KOPT-K1 (cell line): Measurements from ENCODE around the gene MMP2.

ENCODE experiments used
- H3K27ac ChIP-seq: fragments of 200-600 bp; sonication (generic); 2 replicates; pipeline ENCODE4 v1.5.1; 2016; ENCODE audit warnings: antibody characterized with exemption, mild to moderate bottlenecking, low read depth, low read length; ENCODE audit not compliant: poor library complexity, severe bottlenecking
- H3K36me3 ChIP-seq: fragments of 200-600 bp; sonication (generic); 2 replicates; pipeline ENCODE4 v1.5.1; 2017; ENCODE audit warnings: antibody characterized with exemption, mild to moderate bottlenecking, low read length, moderate library complexity; ENCODE audit not compliant: insufficient read depth
- H3K9me3 ChIP-seq: fragments of 200-600 bp; sonication (generic); 2 replicates; pipeline ENCODE4 v1.5.1; 2017; ENCODE audit warnings: antibody characterized with exemption, low read length, mild to moderate bottlenecking; ENCODE audit not compliant: insufficient read depth, poor library complexity, severe bottlenecking

The MMP2 gene

DNA sequence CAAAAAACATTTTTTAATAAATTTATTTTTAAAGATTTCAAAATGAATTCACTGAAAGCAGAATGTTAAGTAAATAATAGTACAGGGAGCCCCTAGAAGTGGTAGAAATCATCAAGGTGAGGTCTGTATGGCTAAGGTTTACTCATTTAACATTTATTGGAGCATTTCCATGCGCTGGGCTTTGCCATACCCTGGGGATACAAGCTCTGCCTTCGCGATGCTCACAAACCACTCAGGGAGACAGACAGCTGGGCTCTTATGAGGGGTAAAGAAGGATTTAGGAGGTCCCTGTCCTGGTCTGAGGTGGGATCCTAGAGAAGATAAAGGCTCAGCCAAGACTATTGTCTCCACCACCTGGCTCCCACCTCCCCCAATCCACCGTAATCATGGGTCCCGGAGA lies 18.6 kb downstream of the MMP2 start:
- Histone ChIP-seq H3K27ac (no peak overlapping the region), H3K36me3 (no peaks in the 10 kb centered on the region)

DNA sequence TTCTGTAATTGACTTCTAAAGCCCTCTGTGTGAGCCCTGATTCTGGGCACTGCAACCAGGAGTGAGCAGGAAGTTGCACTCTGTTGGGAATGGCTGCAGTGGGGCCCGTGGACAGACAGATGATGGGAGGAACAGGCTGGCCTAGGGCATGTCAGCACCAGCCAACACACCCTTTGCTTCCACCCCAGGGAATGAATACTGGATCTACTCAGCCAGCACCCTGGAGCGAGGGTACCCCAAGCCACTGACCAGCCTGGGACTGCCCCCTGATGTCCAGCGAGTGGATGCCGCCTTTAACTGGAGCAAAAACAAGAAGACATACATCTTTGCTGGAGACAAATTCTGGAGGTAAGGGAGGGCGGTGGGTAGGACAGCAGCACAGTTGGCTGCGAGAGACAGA lies 19.1 kb downstream of the MMP2 start:
- no peak overlapping the region for H3K27ac ChIP-seq
- H3K36me3 ChIP-seq = no peaks in the 10 kb centered on the region
- H3K9me3 ChIP-seq = no peaks in the 10 kb centered on the region

More for the DNA sequence above, 18.6 kb downstream of the MMP2 start:
- H3K9me3 ChIP-seq = no peaks in the 10 kb centered on the region

DNA sequence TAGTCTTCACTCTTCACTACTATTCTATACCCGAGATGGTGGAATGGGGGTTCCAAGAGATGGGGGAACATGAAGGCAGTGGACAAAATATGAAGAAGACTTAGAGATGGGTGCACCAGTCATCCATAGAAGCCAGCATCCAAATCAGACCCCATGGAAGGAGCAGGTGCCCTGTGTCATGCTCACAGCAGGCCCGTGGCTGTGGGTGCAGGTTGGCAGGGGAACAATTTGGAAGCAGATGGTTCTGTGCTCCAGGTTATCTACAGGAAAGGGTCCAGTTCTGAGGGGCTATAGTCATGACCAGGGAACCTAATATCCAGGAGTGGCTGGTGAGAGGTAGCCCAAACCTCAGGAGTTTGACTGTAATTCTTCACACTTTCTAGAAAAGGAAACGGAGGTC lies 20.3 kb downstream of the MMP2 start:
- H3K27ac ChIP-seq = no peak overlapping the region

DNA sequence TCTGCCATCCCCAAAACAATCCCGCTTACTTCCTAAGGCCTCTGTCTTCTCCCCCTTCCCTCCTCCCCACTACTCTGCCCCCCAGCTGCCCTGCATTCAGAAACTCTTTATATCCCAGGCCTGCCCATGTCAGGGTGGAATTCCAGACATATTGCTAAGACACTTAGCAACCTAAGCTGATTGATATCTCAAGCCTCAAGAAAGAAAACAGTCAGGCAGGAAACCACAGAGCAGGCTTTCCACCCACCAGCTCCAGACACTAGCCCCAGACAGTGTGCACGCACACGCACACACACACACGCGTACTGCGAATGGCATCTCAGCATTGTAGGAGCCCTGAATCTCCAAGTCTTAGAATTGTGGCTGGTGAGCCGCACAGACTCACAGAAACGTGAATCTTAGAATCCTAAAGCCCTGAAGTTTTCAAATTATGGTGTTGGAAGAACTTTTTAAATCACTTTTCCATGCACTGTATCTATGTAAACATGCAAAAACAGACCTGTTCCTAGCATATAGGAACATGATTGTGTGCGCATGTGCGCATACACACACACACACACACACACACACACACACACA lies 21.0 kb downstream of the MMP2 start:
- Histone ChIP-seq H3K27ac (no peak overlapping the region), H3K9me3 (no peaks in the 10 kb centered on the region), H3K36me3 (no peaks in the 10 kb centered on the region)

More for the DNA sequence above, 20.3 kb downstream of the MMP2 start:
- no peaks in the 10 kb centered on the region for H3K9me3 ChIP-seq
- H3K36me3 ChIP-seq = no peaks in the 10 kb centered on the region

DNA sequence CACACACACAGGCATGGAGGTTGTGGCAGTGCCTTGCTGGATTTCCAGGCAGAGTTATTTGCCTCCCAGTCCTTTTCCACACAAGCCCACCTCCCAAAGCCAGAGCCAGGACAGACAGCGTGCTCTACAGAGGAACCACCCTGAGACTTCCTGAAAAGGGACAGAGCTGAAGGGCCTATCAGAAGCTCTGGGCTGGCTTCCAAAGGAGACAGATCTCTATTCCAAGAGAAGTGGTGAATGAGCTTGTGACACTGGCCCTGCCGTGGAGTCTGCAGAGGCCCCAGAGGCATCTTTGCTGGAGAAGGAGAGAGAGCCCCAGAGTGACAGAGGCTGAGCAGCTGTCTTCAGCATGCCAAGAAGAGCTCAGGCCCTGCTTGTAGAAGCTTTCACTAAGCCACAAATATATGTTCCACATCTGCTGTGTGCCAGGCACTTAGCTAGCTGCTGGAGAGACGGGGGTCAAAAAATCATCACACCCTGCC lies 21.6 kb downstream of the MMP2 start:
- no peak overlapping the region for H3K27ac ChIP-seq
- no peaks in the 10 kb centered on the region for H3K9me3 ChIP-seq
- H3K36me3 ChIP-seq = no peaks in the 10 kb centered on the region

DNA sequence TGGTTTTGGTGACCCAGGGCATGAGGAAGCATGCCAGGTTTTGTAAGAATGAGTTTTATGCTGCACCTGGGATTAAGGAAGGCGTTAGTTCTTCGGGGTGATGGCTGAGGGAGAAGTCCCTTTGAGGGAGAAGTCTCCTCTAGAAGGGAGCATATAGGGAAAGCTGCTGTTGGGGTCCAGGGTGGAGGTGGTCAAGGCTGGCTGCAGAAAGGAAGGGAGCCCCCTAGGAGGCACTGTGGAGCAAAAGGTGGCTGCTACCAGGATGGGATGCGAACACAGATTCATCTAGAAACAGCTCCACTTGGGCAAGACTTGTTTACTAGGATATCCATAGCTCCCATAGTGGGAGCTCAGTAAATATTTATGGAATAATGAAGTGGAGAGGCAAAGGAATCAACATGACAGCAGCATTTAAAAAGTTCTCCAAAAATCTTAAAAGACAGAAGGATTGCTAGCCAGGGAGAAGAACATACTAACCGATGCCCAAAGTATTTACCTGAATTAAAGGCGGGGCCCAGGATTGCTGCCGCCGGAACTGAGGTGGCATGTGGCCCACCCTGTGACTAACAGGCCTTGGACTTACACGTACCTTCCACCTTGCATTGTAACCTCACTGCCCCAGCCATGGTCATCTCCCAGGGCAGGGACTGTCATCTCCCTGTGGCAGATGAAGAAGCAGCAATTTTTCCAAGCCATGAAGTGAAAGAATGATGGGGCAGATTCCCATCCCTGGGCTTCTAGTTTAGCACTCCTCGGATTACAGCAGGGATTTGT lies 22.7 kb downstream of the MMP2 start:
- Histone ChIP-seq H3K36me3 (no peaks in the 10 kb centered on the region), H3K27ac (no peak overlapping the region), H3K9me3 (no peaks in the 10 kb centered on the region)

DNA sequence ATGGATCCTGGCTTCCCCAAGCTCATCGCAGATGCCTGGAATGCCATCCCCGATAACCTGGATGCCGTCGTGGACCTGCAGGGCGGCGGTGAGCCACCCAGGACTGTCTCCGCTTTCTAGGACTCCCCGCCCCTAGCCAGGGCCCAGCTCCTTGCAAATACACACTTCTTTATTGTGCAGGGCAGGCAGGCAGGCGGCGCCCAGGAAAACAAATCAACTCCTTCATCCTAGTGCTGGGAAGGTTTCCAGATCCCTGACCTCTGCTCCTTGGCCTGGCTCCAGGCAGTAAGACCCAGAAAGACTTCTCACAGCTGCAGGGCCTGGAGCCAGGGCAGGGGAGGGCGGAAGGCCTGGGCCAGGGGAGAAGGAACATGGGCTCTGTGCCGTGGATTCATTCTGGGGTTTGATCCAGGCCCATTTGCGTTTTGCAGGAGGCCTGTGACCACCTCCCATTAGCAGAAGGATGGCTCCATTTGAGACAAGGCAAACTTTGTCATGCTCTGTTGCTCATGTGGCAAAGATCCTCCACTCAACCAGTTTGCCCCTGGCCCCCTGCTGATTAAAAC lies 23.9 kb downstream of the MMP2 start:
- Histone ChIP-seq H3K9me3 (no peaks in the 10 kb centered on the region), H3K27ac (no peak overlapping the region), H3K36me3 (no peaks in the 10 kb centered on the region)

DNA sequence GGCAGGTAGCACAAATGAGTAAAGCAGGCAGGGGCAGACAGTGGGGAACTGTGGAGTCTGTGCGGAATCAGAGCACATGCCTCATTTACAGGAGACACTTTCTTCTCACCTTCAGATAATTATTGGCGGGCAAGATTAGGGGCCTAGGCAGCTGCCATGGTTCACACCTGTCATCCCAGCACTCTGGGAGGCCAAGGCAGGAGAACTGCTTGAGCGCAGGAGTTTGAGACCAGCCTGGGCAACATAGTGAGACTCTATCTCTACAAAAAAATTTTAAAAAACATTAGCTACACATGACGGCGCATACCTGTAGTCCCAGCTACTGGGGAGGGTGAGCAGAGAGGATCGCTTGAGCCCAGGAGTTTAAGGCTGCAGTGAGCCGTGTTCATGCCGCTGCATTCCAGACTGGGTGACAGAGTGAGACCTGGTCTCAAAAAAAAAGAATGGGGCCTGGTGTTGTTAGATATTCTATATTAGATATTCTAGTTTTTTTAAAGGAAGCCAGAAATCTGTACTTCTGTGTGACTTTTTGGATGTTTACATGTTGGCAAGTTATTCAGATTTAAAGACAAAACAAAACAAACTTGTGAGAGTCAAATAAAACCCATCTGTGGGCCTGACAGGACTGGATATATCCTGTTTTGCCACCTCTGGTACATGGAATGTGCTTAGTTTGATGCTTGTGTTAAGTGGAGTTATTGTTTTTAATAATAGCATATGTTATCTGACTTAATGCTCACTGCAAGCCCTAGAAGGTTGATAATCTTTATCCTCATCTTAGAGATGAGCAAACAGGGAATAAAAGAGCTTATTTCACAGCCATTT lies 24.9 kb downstream of the MMP2 start:
- Histone ChIP-seq H3K9me3 (no peaks in the 10 kb centered on the region), H3K36me3 (no peaks in the 10 kb centered on the region), H3K27ac (no peak overlapping the region)

DNA sequence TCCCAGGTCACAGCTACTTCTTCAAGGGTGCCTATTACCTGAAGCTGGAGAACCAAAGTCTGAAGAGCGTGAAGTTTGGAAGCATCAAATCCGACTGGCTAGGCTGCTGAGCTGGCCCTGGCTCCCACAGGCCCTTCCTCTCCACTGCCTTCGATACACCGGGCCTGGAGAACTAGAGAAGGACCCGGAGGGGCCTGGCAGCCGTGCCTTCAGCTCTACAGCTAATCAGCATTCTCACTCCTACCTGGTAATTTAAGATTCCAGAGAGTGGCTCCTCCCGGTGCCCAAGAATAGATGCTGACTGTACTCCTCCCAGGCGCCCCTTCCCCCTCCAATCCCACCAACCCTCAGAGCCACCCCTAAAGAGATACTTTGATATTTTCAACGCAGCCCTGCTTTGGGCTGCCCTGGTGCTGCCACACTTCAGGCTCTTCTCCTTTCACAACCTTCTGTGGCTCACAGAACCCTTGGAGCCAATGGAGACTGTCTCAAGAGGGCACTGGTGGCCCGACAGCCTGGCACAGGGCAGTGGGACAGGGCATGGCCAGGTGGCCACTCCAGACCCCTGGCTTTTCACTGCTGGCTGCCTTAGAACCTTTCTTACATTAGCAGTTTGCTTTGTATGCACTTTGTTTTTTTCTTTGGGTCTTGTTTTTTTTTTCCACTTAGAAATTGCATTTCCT lies 26.5 kb downstream of the MMP2 start:
- H3K9me3 ChIP-seq = no peaks in the 10 kb centered on the region
- H3K27ac ChIP-seq = no peak overlapping the region
- no peaks in the 10 kb centered on the region for H3K36me3 ChIP-seq

DNA sequence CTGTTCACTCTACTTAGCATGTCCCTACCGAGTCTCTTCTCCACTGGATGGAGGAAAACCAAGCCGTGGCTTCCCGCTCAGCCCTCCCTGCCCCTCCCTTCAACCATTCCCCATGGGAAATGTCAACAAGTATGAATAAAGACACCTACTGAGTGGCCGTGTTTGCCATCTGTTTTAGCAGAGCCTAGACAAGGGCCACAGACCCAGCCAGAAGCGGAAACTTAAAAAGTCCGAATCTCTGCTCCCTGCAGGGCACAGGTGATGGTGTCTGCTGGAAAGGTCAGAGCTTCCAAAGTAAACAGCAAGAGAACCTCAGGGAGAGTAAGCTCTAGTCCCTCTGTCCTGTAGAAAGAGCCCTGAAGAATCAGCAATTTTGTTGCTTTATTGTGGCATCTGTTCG lies 27.1 kb downstream of the MMP2 start:
- H3K36me3 ChIP-seq = no peaks in the 10 kb centered on the region
- no peak overlapping the region for H3K27ac ChIP-seq
- no peaks in the 10 kb centered on the region for H3K9me3 ChIP-seq

DNA sequence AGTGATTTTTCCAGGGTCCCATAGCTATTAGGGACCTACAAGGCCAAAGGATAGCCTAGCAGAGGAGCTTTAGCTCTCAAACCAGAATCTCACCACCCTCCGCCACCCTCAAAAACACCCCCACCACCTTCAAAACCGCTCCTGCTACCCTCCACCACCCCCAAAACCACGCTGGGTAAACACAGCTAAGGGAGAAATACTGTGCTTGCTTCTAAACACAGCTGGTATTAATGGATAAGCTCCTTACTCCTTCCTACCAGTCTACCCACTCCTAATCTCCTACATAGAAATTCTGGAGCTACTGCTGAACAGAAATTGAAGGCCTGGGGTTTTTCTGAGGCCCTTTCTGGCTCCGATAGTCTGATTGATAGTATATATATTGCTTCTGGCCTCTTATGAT lies 27.7 kb downstream of the MMP2 start:
- H3K27ac ChIP-seq = no peak overlapping the region
- no peaks in the 10 kb centered on the region for H3K36me3 ChIP-seq

DNA sequence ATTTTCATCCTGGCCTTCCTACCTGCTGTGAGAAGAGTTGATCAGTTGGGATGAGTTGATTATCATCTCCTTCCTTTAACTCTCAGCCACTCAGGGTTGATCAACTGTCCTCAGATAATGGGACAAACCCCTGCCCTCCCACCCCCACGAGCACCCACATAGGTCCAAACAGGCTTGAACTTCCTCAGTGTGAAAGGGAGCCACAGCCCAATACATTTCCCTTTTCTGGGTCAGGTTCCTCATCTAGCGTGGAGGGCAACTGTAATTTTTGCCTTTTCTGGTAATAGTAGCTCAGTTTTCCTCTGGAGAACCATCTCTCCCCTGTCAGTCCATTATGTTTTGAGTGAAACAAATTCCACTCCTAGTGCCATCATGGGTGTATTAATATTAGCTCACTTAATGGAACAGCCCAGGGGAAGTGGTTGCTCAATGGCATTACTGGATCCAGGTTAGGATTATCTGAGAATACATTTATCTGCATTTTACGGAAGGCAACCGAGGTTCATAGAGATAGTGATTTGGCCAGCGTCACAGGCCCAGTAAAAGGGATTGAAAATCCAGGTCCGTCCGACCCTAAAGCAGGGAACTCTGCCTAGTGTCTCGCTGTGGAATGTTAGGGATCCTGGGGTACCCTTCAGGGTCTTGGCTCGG lies 29.4 kb downstream of the MMP2 start:
- no peak overlapping the region for H3K27ac ChIP-seq
- no peaks in the 10 kb centered on the region for H3K36me3 ChIP-seq
- H3K9me3 ChIP-seq = peaks cover 14% of the 10 kb centered on the region

More for the DNA sequence above, 27.7 kb downstream of the MMP2 start:
- H3K9me3 ChIP-seq = no peaks in the 10 kb centered on the region

DNA sequence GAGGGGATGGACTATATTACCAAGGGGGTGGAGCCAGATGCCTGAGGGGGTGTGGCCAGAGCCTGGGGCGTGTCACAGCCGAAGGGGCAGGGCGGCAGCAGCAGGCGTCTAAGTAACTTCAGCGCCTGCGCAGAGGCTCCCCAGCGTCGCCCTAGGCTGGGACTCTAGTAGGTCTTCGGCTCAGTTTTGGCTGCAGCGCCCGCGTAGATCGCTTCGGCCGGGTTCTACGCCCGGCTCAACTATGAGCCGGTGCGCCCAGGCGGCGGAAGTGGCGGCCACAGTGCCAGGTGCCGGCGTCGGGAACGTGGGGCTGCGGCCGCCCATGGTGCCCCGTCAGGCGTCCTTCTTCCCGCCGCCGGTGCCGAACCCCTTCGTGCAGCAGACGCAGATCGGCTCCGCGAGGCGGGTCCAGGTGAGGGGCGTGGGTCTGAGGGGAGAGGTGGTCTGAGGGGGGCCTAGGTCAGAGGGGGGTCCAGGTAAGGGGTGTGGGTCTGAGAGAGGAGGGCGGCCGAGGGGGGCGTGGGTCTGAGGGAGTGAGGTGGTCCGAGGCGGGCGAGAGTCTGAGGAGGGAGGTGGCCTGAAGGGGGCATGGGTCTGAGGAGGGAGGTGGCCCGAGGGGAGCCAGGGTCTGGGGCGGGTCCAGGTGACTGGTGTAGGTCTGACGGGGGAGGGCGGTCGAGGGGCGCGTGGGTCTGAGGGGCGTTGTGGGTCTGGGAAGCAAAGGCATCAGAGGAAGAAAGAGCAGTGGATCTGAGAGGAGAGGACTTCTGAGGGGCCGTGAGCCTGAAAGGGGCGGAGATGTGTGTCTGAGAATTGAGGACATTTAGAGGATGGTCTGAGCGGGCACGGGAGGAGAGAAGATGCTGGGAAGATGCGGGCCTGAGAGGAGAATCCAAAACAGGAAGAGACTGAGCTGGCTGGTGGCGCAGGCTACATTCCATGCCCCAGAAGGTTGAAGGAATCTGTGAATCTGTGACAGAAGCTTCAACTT lies 30.2 kb downstream of the MMP2 start, which contains the start of gene LPCAT2:
LPCAT2 (plus strand) TSS at position 132 of the 991 bp plus-strand sequence; CDS start at position 242, 110 bp downstream.
- no peak within 1 kb of the TSS for H3K27ac ChIP-seq
- no peaks in the 10 kb centered on the region for H3K36me3 ChIP-seq
- H3K9me3 ChIP-seq = peaks cover 17% of the 10 kb centered on the region
